Neural cell (in vitro differentiated cells): ENCODE data around the gene RACK1. TPM values are rescaled to one million over a fixed set of nuclear protein-coding genes. Genes with fewer than 3 reads are reported as not detected.
"Not testable (repeated sequence)": the region's sequence is repeated elsewhere in the genome, so short reads cannot be mapped to it uniquely, and the experiment has no call there.

Experiments used
- H2AFZ ChIP-seq: fragments of 200-600, 300-800 bp; sonication (generic), shearing (Covaris generic); 2 replicates; pipeline ENCODE4 v1.6.0; 2014; ENCODE audit warnings: low read depth, mild to moderate bottlenecking, antibody characterized with exemption, low read length, moderate library complexity
- H3F3A ChIP-seq: fragments of 200-600 bp; shearing (Covaris generic); 2 replicates; pipeline ENCODE4 v1.6.1; 2016; ENCODE audit warnings: mild to moderate bottlenecking, moderate library complexity, mixed read lengths, antibody characterized with exemption, low read length; ENCODE audit not compliant: insufficient read depth, poor library complexity, severe bottlenecking
- H3K27ac ChIP-seq: fragments of 200-600, 300-800 bp; sonication (generic), shearing (Covaris generic); 2 replicates; pipeline ENCODE4 v1.5.1; 2014; ENCODE audit warnings: mild to moderate bottlenecking, low read length, moderate library complexity
- H3K27me3 ChIP-seq: fragments of 300-800, 200-600 bp; sonication (generic), shearing (Covaris generic); 2 replicates; pipeline ENCODE4 v1.6.0; 2014; ENCODE audit warnings: mild to moderate bottlenecking, low read depth, low read length, moderate library complexity; ENCODE audit not compliant: insufficient read depth
- H3K36me3 ChIP-seq: fragments of 300-800, 200-600 bp; sonication (generic), shearing (Covaris generic); 2 replicates; pipeline ENCODE4 v1.5.1; 2014; ENCODE audit warnings: mild to moderate bottlenecking, antibody characterized with exemption, low read length, moderate library complexity; ENCODE audit not compliant: insufficient read depth
- H3K4me2 ChIP-seq: fragments of 300-800, 200-600 bp; sonication (generic), shearing (Covaris generic); 2 replicates; pipeline ENCODE4 v1.6.0; 2014; ENCODE audit warnings: mild to moderate bottlenecking, low read length
- H3K4me3 ChIP-seq: fragments of 300-800, 200-600 bp; sonication (generic), shearing (Covaris generic); 2 replicates; pipeline ENCODE4 v1.5.1; 2014; ENCODE audit warnings: mild to moderate bottlenecking, low read length, moderate library complexity
- H3K79me2 ChIP-seq: fragments of 200-600 bp; shearing (Covaris generic); replicated peaks from 2 replicates; pipeline ENCODE4 v1.6.0; 2014; ENCODE audit warnings: mild to moderate bottlenecking, low read length, moderate library complexity; ENCODE audit not compliant: insufficient read depth
- H3K9ac ChIP-seq: fragments of 300-800, 200-600 bp; sonication (generic), shearing (Covaris generic); 2 replicates; pipeline ENCODE4 v1.6.1; 2016; ENCODE audit warnings: mild to moderate bottlenecking, low read length, mixed read lengths
- H3K9me2 ChIP-seq: fragments of 200-600 bp; shearing (Covaris generic); 2 replicates; pipeline ENCODE4 v1.6.1; 2016; ENCODE audit warnings: mild to moderate bottlenecking, low read length, mixed read lengths; ENCODE audit not compliant: insufficient read depth
- H3K9me3 ChIP-seq: fragments of 200-600, 300-800 bp; sonication (generic), shearing (Covaris generic); 2 replicates; pipeline ENCODE4 v1.6.1; 2016; ENCODE audit warnings: mild to moderate bottlenecking, mixed run types, low read length, moderate library complexity, mixed read lengths
- H4K20me1 ChIP-seq: fragments of 200-600 bp; shearing (Covaris generic); 2 replicates; pipeline ENCODE4 v1.6.1; 2016; ENCODE audit warnings: mild to moderate bottlenecking, mixed run types; ENCODE audit not compliant: insufficient read depth
- CTCF ChIP-seq: fragments of 450-650 bp; IDR thresholded peaks from 2 replicates; pipeline ENCODE4 v1.5.1; 2014; ENCODE audit warnings: antibody characterized with exemption, mild to moderate bottlenecking, moderate library complexity; ENCODE audit not compliant: poor library complexity, severe bottlenecking
- EP300 ChIP-seq: fragments of 450-650 bp; conservative IDR thresholded peaks from 2 replicates; pipeline ENCODE4 v1.6.1; 2014; ENCODE audit warnings: antibody characterized with exemption, mild to moderate bottlenecking, moderate library complexity; ENCODE audit not compliant: poor library complexity, severe bottlenecking
- EZH2 ChIP-seq: fragments of 200-600, 300-800 bp; shearing (Covaris generic), sonication (generic); IDR thresholded peaks from 2 replicates; pipeline ENCODE4 v1.6.1; 2014; ENCODE audit warnings: antibody characterized with exemption, low read length, borderline replicate concordance, mild to moderate bottlenecking; ENCODE audit not compliant: insufficient read depth, poor library complexity, severe bottlenecking
- MXI1 ChIP-seq: fragments of 450-650 bp; conservative IDR thresholded peaks from 2 replicates; pipeline ENCODE4 v1.6.1; 2014; ENCODE audit warnings: antibody characterized with exemption, mild to moderate bottlenecking; ENCODE audit not compliant: poor library complexity, severe bottlenecking
- POLR2AphosphoS5 ChIP-seq: IDR thresholded peaks from 2 replicates; pipeline ENCODE4 v1.6.1; 2012
- RAD21 ChIP-seq: fragments of 450-650 bp; conservative IDR thresholded peaks from 2 replicates; pipeline ENCODE4 v1.6.1; 2014; ENCODE audit warnings: antibody characterized with exemption, mild to moderate bottlenecking, moderate library complexity
- REST ChIP-seq: IDR thresholded peaks from 2 replicates; pipeline ENCODE4 v1.6.1; 2012; ENCODE audit warnings: borderline replicate concordance
- SMC3 ChIP-seq: fragments of 450-650 bp; conservative IDR thresholded peaks from 2 replicates; pipeline ENCODE4 v1.6.1; 2014; ENCODE audit warnings: antibody characterized with exemption, mild to moderate bottlenecking, moderate library complexity; ENCODE audit not compliant: poor library complexity
- TAF1 ChIP-seq: IDR thresholded peaks from 2 replicates; pipeline ENCODE4 v1.6.1; 2012; ENCODE audit warnings: low read depth
- polyA plus RNA-seq: library from polyadenylated mRNA; depleted of rRNA; stranded (reverse); fragments of >200 nt; gene quantifications from 2 replicates; pipeline ENCODE4 v1.2.3, GENCODE V29; 2014

Gene RACK1
- polyA plus RNA-seq, 1 donor from 2014 or later = 2,178 TPM

DNA sequence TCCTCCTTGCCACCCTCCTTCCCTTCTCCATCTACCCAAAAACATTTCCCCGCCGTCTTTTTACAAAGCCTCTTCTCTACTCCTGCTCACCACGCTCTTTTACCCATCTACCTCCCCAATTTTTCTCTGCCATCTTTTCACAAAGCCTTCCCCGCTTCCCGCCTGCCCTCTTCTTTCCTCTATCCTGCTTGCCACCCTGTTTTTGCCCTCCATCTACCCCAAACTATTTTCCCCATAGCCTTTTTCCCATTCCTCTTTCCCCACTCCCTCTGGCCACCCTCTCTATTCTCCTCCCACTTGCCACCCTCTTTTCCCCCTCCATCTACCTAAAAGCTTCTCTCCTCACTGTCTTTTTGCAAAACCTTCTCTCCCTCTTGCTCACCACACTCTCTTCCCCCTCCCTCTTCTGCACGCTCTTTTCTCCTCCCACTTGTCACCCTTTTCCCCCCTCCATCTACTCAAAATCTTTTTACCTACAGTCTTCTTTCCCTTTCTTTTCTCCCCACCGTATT, 36.6 kb upstream of the RACK1 start:
- Histone ChIP-seq H3K79me2 (peaks cover 8% of the 10 kb centered on the region), H3K27ac (peak overlapping the region; percentile 87), H3K9ac (peak overlapping the region; percentile 67), H3K4me2 (peak overlapping the region; percentile 95), H3F3A (no peaks in the 10 kb centered on the region), H3K4me3 (peak overlapping the region; percentile 78), H3K9me2 (no peaks in the 10 kb centered on the region), H3K36me3 (no peaks in the 10 kb centered on the region), H3K9me3 (no peaks in the 10 kb centered on the region), H2AFZ (peak overlapping the region; percentile 76), H3K27me3 (no peaks in the 10 kb centered on the region), H4K20me1 (no peaks in the 10 kb centered on the region)
- no peak for TF ChIP-seq RAD21

GRCh38 chr5:181273433-181273744, 29.7 kb upstream of the RACK1 start:
- not testable (repeated sequence) for H3K9me3 ChIP-seq, H4K20me1 ChIP-seq, H2AFZ ChIP-seq, H3K36me3 ChIP-seq, H3K4me2 ChIP-seq, H3K79me2 ChIP-seq, H3K27ac ChIP-seq, H3F3A ChIP-seq, H3K27me3 ChIP-seq, H3K9ac ChIP-seq, H3K9me2 ChIP-seq, H3K4me3 ChIP-seq

- Histone ChIP-seq H2AFZ (no peak overlapping the region), H4K20me1 (no peaks in the 10 kb centered on the region), H3K4me2 (no peak overlapping the region), H3K9me3 (no peaks in the 10 kb centered on the region), H3K27me3 (no peaks in the 10 kb centered on the region), H3K27ac (no peak overlapping the region), H3K9me2 (no peaks in the 10 kb centered on the region), H3K36me3 (no peaks in the 10 kb centered on the region), H3K79me2 (no peaks in the 10 kb centered on the region), H3F3A (no peaks in the 10 kb centered on the region), H3K4me3 (no peak overlapping the region), H3K9ac (no peak overlapping the region)
- no peak for TF ChIP-seq MXI1
- no peak for TF ChIP-seq POLR2AphosphoS5
- TF ChIP-seq REST = no peak
- TF ChIP-seq EP300 = no peak
- TF ChIP-seq RAD21 = no peak
- no peak for TF ChIP-seq EZH2
- no peak for TF ChIP-seq SMC3
- no peak for TF ChIP-seq CTCF
- no peak for TF ChIP-seq TAF1
Measured at GRCh38 chr5:181271081-181271480, 27.4 kb upstream of the RACK1 start.

DNA sequence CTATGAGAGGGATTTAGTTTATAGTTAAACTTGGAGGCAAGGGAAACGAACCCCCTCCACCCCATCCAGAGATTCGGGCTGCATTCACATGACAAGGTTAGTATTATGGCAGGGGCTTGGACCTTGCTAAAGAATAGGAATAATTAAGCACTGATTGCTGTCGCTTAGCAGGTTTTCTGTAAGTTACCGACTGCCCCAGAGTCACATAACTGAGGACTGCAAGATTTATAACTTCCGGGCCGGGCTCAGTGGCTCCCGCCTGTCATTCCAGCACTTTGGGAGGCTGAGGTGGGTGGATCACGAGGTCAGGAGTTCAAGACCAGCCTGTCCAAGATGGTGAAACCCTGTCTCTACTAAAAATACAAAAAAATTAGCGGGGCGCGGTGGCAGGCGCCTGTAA, 24.2 kb upstream of the RACK1 start:
- H3K4me2 ChIP-seq, H3K9me3 ChIP-seq, H3K9me2 ChIP-seq, H3K4me3 ChIP-seq, H3K27ac ChIP-seq, H3K36me3 ChIP-seq, H4K20me1 ChIP-seq, H3K27me3 ChIP-seq, H3F3A ChIP-seq, H3K9ac ChIP-seq, H2AFZ ChIP-seq, H3K79me2 ChIP-seq: not testable (repeated sequence)

DNA sequence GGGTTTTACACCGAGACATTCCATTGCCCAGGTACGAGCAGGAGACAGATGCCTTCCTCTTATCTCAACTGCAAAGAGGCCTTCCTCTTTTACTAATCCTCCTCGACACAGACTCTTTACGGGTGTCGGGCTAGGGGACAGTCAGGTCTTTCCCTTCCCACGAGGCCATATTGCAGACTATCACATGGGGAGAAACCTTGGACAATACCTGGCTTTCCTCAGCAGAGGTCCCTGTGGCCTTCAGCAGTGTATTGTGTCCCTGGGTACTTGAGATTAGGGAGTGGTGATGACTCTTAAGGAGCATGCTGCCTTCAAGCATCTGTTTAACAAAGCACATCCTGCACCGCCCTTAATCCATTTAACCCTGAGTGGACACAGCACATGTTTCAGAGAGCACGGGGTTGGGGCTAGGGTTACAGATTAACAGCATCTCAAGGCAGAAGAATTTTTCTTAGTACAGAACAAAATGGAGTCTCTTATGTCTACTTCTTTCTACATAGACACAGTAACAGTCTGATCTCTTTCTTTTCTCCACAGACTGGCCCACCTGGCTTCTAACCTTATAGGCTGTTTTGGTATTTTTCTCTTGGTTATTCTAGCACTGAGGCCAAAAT, 23.7 kb upstream of the RACK1 start:
- H3K9ac ChIP-seq, H3K4me3 ChIP-seq, H3K9me3 ChIP-seq, H3K27ac ChIP-seq, H4K20me1 ChIP-seq, H3K4me2 ChIP-seq, H2AFZ ChIP-seq, H3K36me3 ChIP-seq, H3K27me3 ChIP-seq, H3F3A ChIP-seq, H3K9me2 ChIP-seq: not testable (repeated sequence)
- peaks cover 13% of the 10 kb centered on the region for H3K79me2 ChIP-seq
